Ramos (cell line): ENCODE results near the gene PDLIM5.
"Not testable (repeated sequence)": the region's sequence is repeated elsewhere in the genome, so short reads cannot be mapped to it uniquely, and the experiment has no call there.

ENCODE experiments used
- in situ Hi-C: fragments of 300-500 bp; cut with MboI; formaldehyde crosslinking; loops from one replicate; pipeline ENCODE4 v1.14.3; 2022; ENCODE audit warnings: low sequenced_read_pairs; ENCODE audit not compliant: unreplicated experiment

PDLIM5 gene

DNA sequence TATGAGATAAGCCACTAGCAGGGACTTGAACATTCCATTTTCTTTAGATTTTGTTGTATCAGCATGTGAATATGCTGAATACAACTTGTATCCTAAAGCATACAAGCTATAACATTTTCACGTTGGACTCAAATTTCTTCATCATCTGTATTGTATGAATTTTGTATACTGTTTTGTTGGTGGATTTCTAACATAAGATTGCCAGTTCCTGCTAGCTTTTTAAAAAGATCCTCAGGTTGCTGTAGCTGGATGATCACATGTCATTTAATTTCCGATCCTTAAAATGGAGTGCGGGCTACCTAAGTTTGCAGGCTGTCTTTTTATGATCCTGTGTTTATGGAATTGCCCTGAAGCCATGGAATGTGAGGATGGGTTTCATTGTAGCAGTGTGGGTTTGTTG, 6.9 kb downstream of the PDLIM5 start:
- in situ Hi-C loops = no loop called here

DNA sequence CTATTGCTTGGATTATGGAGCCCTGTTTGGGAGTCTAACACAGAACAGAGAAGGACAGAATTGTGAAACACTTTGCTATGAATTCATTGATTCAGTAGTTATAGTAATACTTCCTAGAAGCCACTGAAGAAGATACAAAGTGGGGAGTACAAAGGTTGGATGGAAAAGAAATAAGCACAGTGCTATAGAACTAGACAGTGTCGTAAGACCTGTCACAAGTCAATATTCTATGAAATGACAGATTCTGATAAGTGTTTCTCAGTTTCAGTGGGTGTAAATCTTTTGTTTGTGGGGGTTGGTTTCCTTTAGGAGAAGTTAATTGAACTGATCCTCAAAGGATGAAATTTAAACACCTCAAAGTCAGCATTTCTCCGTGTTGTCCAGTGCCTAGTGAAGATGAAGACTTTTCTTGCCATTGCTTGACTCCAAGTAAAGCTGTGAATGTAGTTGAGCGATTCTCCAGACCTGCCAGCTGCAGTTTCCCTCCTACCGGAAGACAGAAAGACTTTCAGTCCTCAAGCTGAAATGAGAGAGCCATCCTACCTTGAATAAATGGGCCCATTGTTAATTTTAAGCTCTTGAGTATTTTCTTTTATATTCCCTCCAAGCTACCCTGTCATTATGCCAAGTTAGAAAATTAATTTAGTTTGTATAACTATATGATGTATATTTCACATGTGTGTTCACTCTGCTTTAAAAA, 7.9 kb downstream of the PDLIM5 start:
- in situ Hi-C loops = no loop called here

DNA sequence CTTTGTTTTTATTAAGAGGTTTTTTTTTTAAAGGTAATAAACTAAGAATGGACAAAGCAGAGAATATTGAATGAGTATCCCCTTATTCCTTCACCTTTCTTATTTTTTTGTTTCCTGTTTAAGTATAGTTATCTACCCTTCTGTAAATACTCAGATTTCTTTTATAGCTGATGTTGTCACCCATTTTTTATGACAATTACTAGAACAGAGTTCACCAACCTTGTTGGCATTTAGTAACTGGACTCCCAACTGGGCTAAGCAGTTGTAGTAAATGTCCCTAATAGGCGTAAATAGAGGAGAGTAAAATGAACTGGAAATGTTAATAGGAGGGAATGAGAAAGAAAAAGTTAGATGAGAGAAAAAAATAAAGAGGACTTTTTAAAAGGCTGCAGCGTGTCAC, 9.8 kb downstream of the PDLIM5 start:
- in situ Hi-C loops = no loop called here

DNA sequence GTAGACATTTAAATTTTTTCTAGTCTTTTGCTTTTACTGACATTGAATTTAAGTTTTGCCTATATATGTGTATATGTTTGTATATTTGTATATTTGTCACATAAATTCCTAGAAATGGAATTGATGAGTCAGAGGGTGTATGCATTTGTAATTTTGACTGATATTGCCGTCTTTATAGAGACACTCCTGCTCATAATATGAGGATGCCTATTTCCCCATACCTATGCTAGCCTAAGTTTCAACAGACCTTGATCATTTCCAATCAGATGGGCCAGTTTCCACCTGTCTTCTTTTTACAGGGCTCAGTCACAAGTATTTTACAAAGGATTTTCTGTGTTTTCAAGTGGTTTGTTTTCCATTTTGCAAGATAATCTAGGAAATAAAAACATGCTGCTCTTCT, 10.8 kb downstream of the PDLIM5 start:
- in situ Hi-C loops = no loop called here

DNA sequence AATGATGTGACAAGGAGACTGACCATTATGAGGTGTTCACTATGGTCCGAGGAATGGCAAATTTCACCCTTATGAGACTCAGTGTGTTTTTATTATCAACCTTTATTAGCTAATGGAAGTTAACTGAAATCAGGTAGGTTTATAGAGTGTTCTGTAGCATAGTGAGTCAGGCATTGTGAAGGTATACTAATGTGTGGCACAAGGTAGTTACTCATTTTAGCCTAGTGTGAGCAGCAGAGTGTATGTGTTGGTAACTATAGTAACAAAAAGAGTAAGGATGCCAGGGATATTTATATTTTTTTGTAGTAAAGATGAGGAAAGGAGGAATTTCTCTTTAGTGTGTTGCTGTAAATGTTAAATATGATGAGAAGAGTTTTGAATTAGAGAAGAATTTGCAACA, 12.0 kb downstream of the PDLIM5 start:
- in situ Hi-C loops = no loop called here

DNA sequence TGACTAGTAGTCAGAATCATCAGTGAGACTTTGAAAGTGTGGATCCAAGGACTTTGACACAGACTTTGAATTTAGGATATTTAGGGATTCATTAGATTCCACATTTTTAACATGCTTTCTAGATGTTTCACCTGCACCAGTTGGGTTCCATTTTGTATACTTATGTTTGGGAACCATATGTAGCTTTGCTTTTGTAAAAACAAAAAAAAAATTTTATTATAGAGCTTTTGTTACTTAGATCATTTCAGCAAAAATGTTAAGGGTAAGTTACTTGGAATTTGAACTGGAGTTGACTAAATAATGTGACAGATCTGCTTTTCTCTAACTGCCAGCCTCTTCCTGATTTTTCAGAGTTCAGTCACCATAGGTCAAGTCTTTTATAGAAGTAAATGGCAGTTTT, 14.6 kb downstream of the PDLIM5 start:
- in situ Hi-C loops = no loop called here

DNA sequence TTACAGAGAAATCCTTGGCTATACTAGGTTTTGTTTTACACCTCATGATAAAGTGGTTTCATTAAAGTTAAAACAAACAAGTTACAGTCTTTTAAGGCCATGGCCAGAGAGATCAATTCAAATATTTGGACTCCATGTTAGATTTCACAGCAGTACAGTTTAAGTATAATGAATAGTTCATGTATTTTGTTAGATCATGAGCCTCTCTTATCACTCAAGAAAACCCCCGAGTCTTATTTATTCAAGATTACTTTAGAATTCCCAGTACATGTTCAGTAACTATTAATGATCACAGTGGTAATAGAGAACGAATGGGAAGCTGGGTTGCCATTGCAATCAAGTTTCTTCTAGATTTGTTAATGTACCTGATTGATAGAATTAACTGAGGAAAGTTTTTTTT, 15.2 kb downstream of the PDLIM5 start:
- in situ Hi-C loops = no loop called here

DNA sequence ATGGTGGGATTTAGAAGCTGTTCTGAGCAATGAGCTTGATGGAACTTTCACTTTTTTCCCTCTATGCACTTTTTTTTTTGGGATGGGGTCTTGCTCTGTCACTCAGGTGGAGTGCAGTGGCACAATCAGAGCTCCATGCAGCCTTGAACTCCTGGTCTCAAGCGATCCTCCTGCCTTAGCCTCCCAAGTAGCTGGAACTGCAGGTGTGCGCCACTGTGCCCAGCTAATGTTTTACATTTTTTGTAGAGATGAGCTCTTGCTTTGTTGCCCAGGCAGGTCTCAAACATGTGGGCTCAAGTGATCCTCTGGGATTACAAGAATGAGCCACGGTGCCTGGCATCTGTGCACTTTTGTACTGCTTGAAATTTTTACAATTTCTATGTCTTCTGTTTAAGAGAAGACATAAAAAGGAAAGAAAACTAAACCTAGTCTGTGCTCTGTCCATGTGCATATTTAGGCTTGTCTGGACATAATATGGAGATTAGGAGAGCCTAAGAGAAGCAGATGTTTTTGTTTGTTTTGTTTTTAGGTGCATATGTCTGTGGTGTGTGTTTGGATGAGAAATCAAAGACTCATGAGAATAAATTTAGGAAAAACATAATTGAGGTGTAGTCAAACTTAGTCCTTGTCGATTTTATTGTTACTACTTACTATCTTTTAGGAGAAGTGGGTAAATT, 16.5 kb downstream of the PDLIM5 start:
- in situ Hi-C loops = no loop called here

DNA sequence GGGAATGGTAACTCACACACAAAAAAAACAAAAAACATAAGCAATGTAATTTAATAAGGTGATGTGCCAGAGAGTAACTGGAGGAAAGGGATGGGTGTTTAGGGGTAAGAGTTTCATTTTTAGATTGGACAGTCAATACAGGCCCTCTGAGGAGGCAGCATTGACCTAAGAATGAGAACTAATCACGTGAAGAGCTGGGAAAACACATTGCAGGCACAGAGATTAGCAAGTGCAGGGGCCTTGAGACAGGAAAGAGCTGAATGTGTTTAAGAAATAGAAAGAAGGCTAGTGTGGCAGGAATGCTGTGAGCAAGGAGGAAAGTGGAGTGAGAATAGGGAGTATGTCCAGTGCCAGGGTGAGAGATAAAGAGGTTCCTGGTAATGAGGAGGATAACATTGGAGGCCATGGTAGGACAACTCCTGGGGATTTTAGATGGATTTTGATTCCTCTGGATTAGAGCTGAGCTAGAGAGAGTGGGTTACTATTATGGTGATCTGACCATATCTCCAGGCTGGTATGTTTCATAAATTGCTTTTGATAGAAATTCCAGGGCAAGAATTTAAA, 17.6 kb downstream of the PDLIM5 start:
- in situ Hi-C loops = no loop called here

DNA sequence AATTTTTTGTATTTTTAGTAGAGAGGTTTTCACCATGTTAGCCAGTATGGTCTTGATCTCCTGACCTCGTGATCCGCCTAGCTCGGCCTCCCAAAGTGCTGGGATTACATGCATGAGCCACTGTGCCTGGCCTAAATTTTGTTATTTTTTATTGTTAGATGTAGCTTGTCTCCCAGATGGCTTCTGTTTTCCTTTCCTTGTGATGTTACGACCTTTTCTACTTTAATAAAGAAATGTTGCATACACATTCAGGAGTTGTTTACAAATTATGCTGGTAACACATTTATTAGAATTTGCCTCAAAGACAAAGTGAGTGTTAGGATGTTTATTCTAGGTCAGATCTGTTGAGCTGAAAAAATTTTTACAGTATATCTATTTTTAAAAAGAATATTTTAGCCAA, 18.4 kb downstream of the PDLIM5 start:
- in situ Hi-C loops = no loop called here

DNA sequence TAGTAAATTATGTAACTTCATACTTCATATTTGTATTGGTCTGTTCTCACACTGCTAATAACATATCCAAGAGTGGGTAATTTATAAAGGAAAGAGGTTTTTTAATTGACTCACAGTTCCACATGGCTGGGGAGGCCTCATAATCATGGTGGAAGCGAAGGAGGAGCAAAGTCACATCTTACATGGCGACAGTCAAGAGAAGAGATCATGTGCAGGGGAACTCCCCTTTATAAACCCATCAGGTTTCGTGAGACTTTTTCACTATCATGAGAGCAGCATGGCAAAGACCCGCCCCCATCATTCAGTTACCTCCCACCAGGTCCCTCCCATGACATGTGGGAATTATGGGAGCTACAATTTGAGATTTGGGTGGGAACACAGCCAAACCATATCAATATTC, 19.0 kb downstream of the PDLIM5 start:
- in situ Hi-C loops = not testable (repeated sequence)

DNA sequence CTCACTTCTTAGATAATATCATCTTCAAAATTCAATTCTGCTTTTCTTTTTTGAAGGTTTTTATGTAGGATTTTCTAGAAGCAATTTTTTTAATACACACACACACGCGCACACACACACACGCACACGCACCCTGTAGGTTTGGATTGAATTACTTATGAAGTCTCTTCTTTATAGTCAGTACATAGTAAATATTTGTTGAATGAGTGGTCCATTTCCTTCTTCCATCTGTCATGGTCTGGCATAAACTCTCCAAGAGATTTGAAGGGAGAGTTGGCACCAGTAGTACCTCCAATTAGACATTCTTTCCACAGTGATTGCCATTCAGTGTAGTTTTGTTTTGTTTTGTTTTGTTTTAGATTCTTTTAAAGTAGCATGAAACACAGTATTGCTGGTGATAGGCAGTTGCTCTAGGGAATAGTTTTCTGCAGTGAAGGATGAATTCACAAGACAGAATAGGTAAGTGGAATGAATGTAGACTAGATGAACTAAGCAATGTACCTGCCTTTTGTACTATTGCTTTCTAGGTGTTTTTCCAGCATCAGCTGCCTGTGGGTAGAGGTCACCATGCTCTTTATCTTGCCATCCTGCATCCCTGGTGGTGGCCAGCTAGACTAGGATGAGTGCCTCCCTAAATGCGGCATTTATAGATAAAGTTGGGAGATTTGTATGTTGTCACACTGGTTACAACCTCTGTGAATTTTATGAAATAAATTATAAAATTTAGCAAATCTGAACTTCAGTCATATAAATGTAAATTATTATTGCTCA, 20.5 kb downstream of the PDLIM5 start:
- in situ Hi-C loops = no loop called here

DNA sequence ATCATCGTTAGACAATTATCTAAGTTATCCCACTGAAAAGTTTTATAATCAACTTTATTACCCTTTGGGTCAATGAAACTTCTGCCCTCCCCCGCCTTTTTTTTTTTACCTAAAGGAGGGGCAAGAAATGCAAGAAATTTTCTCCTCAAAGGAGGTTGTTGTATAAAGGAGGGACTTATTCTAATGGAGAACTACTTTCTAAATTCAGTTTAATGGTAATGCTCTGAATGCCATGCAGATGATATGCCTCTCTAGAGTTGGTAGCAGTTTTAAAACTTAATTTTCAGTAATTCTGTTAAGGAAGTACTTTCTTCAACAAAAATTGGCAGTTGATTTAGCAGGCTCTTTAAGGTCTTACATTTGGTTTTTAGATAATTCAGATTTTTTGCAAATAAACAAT, 23.3 kb downstream of the PDLIM5 start:
- in situ Hi-C loops = no loop called here

DNA sequence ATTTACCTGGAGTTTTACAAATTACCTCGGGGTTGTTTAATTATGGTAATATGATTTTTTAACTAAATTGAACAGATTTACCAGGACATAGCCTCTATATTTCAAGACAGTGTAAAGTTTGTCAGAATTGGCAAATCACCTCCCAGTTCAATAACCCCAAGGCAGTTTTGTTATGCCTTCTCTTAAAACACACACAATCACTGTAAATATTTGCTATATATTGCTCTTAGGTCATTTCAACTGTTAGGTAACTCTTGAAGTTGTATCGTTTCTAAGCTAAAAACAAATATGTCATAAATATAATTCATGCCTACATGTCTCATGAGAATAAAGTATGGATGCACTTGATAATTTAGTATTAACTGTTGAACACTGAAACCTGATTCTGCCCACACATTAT, 24.1 kb downstream of the PDLIM5 start:
- in situ Hi-C loops = no loop called here

DNA sequence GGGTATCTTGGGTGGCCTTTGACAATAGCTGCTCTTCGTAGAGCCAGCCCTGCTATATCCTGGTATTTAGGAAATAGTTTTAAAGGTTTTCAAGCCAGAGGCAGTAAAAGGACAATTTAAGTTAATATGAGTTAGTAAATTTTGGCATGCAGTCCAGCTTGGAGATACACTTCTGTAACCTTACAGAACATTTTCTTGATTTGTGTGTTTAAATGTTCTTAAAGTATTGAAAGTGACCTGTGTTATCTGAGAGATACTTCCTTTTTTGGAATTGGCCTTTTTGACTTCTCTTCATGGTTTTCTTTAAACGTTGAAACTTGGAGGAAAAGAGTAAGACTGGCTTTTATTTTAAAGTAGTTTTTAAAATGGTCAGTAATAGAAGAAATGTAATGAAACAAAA, 25.5 kb downstream of the PDLIM5 start:
- in situ Hi-C loops = no loop called here

DNA sequence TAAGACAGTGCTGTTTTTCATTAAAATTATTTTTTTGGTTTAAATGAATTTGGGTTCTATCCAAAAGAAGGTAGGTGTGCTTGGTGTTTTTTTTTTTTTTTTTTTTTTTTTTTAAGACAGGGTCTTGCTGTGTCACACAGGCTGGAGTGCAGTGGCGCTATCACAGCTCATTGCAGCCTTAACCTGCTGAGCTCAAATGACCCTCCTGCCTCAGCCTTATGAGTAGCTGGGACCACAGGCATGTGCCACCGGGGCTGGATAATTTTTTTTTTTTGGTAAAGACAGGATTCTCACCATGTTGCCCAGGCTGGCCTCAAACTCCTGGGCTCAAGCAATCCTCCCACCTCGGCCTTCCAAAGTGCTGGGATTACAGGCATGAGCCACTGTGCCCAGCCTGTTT, 27.1 kb downstream of the PDLIM5 start:
- in situ Hi-C loops = not testable (repeated sequence)

DNA sequence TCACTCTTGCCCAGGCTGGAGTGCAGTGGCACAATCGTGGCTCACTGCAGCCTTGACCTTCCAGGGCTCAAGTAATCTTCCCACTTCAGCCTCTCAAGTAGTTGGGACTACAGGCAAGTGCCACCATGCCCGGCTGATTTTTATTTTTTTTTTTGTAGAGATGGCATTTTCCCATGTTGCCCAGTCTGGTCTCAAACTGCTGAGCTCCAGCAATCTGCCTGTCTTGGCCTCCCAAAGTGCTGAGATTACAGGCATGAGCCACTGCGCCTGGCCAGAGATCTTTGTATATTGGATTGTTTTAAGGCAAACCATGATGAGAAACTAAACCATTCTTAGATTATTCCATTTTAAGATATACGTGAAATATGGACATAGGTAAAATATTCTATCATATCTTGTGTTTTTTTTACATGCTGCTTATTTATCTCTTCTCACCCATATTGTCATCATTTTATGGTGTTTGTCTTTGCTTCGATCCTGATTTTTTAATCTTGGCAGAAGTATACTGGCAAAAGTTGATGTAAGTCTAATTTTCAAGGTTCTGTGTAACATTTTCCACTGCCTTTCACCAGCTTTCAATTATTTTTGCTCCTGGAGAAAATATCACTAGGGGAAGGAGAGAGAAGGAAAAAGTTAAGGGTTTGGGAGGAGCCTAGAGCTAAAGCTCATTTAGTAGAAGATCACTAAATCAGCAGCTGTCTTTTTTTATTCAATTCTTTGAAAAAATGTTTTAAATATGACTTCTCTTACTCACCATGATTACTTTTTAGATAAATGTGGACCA, 27.8 kb downstream of the PDLIM5 start:
- in situ Hi-C loops = no loop called here

DNA sequence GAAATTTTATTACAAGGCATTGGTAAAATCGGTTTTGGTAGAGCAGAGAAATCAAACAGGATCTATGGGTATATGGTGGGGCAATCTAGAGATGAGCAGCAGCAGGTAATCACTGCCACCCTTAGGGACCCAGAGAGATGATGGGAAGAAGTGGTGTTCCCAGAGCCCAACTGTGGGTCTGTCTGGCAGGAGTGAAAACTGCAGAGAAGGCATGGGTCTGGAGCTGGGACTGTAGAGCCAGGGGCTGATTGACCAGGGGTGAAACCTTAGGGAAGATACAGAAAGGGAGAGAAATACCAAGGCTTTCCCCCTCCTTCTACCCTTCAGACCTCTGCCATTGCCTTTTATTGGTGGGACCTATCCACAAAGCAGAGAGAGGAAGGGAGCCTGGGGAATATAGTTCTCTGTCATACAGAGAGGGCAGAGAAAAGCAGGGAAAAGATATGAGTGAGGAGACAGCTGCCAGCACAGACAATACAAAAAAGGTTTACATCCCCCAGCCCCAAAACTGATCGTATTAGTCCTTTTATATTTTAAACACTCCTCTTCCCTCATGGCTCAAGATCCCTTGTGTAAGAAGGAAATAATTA, 28.7 kb downstream of the PDLIM5 start:
- in situ Hi-C loops = no loop called here

DNA sequence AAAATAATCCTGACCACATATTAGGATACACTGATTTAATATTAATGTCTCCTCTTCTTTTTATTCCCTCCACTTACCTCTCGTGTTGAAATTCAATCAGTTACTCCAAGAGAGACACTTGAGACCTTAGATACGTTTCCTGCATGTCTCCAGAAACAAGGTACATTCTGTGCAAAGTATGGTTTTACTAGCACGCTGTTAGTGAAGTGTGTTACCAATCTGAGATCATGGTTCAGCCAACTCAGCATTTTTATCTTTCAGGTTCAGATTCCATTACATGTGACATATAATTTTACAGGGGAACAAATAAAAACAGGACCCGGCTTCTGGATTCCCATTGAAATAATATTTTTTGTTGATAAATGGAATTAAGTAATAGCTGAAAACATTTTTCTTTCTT, 32.2 kb downstream of the PDLIM5 start:
- in situ Hi-C loops = no loop called here

DNA sequence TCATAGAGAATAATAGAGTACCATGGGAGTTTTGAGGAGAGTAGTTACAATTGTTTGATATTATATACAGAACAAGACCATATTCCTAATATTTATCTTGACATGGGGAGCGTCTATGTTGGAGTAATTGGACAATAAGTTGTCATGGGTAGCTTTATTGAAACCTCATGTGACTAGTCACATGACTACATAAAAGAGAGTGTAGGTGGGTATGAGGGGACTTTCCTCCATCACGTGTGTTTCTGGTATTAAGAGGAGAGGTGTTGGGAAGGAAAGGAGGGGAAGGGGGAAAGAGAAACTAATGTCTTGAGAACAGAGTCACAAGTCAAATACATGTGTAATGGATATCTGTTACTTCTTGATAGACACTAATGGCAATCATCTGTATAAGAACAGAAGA, 33.1 kb downstream of the PDLIM5 start:
- in situ Hi-C loops = no loop called here
